ENCODE results near the gene SPOCK3.
"Not testable (repeated sequence)": the region's sequence is repeated elsewhere in the genome, so short reads cannot be mapped to it uniquely, and the experiment has no call there.

SPOCK3 gene

GRCh38 chr4:166822386-166822785 is 411.9 kb downstream of the SPOCK3 start:
- DNase-seq (ENCODE audit: low spot score): no peak

DNA sequence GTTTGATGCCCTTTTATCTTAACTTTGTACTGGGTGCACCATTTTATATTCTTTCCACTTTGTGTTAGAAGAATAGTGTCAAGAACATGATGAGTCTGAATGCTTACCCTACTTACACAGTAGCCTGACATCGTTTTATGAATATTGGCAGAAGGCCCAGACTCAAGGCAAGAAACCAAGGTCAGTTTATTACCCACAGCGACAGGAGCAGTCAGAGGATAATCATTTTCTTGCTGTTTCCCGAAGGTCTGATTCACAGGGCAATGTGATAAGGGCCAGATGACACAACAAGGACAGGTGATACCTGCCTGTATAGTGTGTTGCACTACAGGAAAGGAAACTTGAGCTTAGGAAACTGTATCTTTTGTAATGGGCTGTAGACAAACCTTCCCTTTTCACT is 417.4 kb downstream of the SPOCK3 start:
- DNase-seq (ENCODE audit: low spot score): no peak

GRCh38 chr4:166808380-166808779 is 425.9 kb downstream of the SPOCK3 start:
- no peak for DNase-seq (ENCODE audit: low spot score)

DNA sequence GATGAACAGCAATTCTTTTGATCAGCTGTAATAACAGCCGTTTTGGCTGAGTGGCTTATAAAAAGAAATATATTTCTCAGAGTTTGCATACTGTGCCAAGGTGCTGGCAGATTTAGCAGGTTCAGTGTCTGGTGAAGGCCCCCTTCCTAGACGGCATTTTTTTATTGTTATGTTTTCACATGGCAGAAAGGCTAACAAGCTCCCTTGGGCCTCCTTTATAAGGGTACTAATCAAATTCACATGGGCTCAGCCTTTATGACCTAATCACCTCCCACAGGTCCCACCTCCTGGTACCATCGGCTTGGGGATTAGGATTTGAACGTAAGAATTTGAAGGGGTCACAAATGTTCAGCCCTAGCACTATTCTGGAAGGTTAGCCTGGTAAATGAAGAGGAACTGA is 431.9 kb downstream of the SPOCK3 start:
- DNase-seq (ENCODE audit: low spot score): no peak

DNA sequence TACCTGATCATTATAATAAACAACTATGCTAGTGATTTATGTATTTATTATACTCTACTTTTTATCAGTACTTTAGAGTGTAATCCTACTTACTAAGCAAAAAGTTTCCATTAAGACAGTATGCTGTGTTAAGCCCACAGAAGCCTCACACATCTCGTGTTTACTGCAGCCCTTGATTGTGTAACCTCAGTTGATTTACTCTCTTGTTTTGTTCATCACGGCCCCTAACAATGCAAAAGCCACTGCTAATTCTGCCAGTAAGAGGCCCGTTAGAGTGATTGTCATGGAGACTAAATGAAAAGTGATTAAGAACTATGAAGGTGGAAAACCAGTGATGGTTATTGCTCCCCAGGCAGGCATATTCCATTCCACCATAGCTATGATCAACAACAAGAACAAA is 436.2 kb downstream of the SPOCK3 start:
- no peak for DNase-seq (ENCODE audit: low spot score)

GRCh38 chr4:166777760-166778159 is 456.5 kb downstream of the SPOCK3 start:
- DNase-seq (ENCODE audit: low spot score): no peak

GRCh38 chr4:166763018-166763417 is 471.3 kb downstream of the SPOCK3 start:
- no peak for DNase-seq (ENCODE audit: low spot score)

DNA sequence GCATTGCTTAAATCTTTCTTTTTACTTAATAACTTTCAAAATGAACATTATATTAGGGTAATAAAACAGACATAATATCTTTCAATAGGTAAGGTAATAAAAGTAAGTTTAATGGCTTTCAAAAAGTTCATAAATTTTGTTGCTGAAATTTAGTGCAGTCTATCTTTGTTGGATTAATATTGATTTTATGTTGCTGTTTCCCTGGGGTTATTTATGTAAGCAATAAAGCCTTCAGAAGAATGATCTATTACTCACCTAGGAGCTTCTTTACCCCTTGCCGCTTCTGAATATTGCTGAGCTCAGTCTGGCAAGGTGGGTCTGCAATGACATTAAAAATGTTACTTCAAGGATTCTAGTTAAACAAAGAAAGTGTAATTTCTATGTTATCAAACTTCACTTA is 492.6 kb downstream of the SPOCK3 start:
- DNase-seq (ENCODE audit: low spot score): no peak

DNA sequence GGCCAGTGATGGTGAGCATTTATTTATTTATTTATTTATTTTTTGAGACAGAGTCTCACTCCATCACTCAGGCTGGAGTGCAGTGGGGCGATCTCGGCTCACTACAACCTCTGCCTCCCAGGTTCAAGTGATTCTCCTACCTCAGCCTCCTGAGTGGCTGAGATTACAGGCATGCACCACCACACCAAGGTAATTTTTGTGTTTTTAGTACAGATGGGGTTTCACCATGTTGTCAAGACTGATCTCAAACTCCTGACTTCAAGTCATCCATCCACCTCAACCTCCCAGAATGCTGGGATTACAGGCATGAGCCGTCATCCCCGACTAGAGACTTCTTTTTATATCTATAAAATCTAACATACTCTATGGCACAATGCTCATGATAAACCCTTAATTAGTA is 495.1 kb downstream of the SPOCK3 start:
- DNase-seq (ENCODE audit: low spot score): not testable (repeated sequence)

GRCh38 chr4:166737430-166737829 is 496.9 kb downstream of the SPOCK3 start:
- no peak for DNase-seq (ENCODE audit: low spot score)

GRCh38 chr4:166735553-166735952 is 498.7 kb downstream of the SPOCK3 start:
- DNase-seq (ENCODE audit: low spot score): no peak

GRCh38 chr4:166734797-166735196 is 499.5 kb downstream of the SPOCK3 start:
- no peak for DNase-seq (ENCODE audit: low spot score)

DNA sequence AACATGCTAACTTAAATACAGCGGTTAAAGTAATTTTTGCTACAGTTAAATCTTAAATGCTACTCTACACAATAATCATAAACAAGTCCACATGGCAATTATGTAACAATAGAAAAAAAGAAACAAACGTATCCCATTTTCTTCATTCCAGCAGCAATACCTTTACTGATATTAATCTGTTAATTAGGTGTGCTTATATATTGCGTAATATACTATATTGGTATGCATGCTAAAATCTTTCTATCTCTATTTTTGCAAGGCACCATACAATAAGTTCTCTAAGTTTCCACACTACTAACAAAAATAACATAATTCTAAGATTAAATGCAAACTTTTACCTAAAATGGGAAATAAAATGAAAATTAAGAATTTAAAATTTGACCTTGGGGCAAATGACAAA is 500.6 kb downstream of the SPOCK3 start:
- no peak for DNase-seq (ENCODE audit: low spot score)

GRCh38 chr4:166726832-166727231 is 507.5 kb downstream of the SPOCK3 start:
- no peak for DNase-seq (ENCODE audit: low spot score)

DNA sequence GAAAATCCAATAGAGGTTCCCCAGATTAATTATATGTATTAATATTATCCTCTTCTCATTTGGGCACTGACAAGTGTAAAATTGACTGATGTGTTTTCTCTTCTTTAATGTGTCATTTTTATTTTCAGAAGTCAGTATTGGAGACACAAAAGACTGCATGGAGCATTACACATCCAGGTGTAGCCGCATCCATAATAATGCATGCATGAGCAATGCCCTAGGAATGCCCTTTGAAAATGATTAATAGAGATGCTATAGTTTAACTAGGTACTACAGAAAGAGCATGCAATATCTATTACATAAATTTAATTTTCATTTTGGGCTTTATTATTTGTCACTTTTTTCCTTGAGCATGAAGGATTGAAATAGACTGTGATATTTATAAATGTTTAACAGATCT is 509.9 kb downstream of the SPOCK3 start:
- no peak for DNase-seq (ENCODE audit: low spot score)

DNA sequence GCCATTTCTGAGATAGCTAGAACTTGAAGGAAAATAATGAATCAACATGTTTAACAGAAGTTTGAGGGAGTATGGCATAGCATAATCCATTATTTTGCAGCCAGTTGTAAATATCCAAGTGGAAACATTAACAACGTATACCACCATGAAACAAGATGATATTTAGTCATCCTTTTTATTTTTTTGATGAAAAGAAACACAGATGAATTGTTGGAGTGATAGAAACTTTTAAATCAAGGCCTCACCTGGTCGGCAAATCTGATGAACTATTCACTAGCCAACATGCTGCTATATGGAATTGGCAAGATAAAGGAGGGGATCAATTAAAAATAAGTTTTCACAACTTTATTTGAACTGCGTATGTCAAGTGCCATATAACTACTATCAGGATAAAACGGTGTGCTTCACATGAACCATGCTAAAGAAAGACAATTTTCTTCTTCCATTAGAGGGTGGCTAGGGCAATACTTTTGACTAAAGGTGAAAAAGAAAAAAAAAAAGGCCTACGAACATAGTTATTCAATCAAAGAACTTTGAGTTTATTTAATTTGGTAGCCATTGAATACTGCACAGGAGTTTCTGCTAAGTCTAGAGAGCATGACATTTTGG is 510.7 kb downstream of the SPOCK3 start:
- DNase-seq (ENCODE audit: low spot score): no peak

- DNase-seq (ENCODE audit: low spot score): not testable (repeated sequence)
Measured at GRCh38 chr4:166715748-166716713, 518.3 kb downstream of the SPOCK3 start.

DNA sequence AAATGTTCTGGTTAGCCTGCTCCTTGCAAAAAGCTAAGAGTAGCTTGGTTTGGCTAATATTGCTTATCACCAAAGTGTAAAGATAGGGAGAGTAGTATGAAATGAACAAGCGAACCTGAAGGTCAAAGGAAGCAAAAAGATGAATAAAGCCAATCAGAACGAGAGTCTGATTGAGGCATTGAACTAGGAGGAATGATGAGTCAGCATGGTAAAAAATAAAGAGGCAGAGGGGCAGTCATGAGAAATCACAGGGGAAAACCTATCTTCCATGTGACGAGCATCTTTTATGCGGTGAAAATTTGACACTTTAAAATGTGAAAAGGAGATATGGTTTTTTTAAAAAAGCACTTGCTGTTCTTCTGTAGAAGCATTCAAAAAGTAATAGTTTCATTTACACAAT is 533.7 kb downstream of the SPOCK3 start:
- no peak for DNase-seq (ENCODE audit: low spot score)

DNA sequence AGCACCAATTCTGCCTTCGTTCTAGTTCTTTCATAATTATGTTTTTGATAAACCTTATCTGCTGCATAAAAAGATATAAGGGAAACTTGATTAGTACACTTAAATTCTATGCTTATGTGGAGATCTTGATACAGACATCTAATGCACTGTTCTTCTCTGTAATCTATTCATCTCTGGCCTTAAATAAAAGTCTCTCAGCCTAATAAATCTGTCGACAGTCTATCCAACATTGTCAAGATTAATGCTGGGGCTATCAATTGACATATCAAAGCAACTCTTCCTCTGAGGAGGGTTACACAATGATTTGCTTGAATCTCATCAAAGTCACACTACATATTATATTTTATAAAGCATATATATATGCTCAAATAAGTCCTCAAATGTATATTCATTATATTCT is 545.5 kb downstream of the SPOCK3 start:
- DNase-seq (ENCODE audit: low spot score): no peak

GRCh38 chr4:166687828-166688227 is 546.5 kb downstream of the SPOCK3 start:
- DNase-seq (ENCODE audit: low spot score): no peak
